Measurements from ENCODE around the gene TXLNB. TPM values are rescaled to one million over a fixed set of nuclear protein-coding genes. Genes with fewer than 3 reads are reported as not detected.

Gene TXLNB
- 0.02 TPM in 1 of 2 replicates, not detected in the other for polyA plus RNA-seq (2014; cell fraction: cytosol; rRNA removed)
- 0.05 TPM in 1 of 2 replicates, not detected in the other for polyA plus RNA-seq (2014; cell fraction: nucleus; rRNA removed)

GRCh38 chr6:139291813-139292619 lies at the start of gene TXLNB:
Gene TXLNB, minus strand, starts transcription at chr6:139291998. Its CDS starts 3,099 bp downstream, at chr6:139288899.
- peak; percentile 13 for DNase-seq (ENCODE audit: low spot score)

- no peak for DNase-seq (ENCODE audit: low spot score)
Measured at GRCh38 chr6:139341060-139341459, 49.3 kb upstream of the TXLNB start.

GRCh38 chr6:139338795-139339194 lies 47.0 kb upstream of the TXLNB start:
- DNase-seq (ENCODE audit: low spot score) = no peak

- DNase-seq (ENCODE audit: low spot score) = no peak
Measured at GRCh38 chr6:139337830-139338229, 46.0 kb upstream of the TXLNB start.

GRCh38 chr6:139337001-139337400 lies 45.2 kb upstream of the TXLNB start:
- no peak for DNase-seq (ENCODE audit: low spot score)

GRCh38 chr6:139336488-139336887 lies 44.7 kb upstream of the TXLNB start:
- no peak for DNase-seq (ENCODE audit: low spot score)

- no peak for DNase-seq (ENCODE audit: low spot score)
Measured at GRCh38 chr6:139335447-139336210, 43.8 kb upstream of the TXLNB start.

GRCh38 chr6:139334806-139335446 lies 43.1 kb upstream of the TXLNB start:
- no peak for DNase-seq (ENCODE audit: low spot score)

GRCh38 chr6:139330826-139331500 lies 39.2 kb upstream of the TXLNB start:
- no peak for DNase-seq (ENCODE audit: low spot score)

- DNase-seq (ENCODE audit: low spot score) = peak; percentile 49
Measured at GRCh38 chr6:139330306-139330705, 38.5 kb upstream of the TXLNB start.

GRCh38 chr6:139329224-139329623 lies 37.4 kb upstream of the TXLNB start:
- no peak for DNase-seq (ENCODE audit: low spot score)

GRCh38 chr6:139327038-139327437 lies 35.2 kb upstream of the TXLNB start:
- no peak for DNase-seq (ENCODE audit: low spot score)

- DNase-seq (ENCODE audit: low spot score) = no peak
Measured at GRCh38 chr6:139325686-139326085, 33.9 kb upstream of the TXLNB start.

GRCh38 chr6:139325125-139325524 lies 33.3 kb upstream of the TXLNB start:
- DNase-seq (ENCODE audit: low spot score) = no peak

- no peak for DNase-seq (ENCODE audit: low spot score)
Measured at GRCh38 chr6:139324301-139324555, 32.4 kb upstream of the TXLNB start.

- peak; percentile 50 for DNase-seq (ENCODE audit: low spot score)
Measured at GRCh38 chr6:139323511-139324300, 31.9 kb upstream of the TXLNB start.

- DNase-seq (ENCODE audit: low spot score) = no peak
Measured at GRCh38 chr6:139320081-139320480, 28.3 kb upstream of the TXLNB start.

GRCh38 chr6:139316622-139317317 lies 25.0 kb upstream of the TXLNB start:
- DNase-seq (ENCODE audit: low spot score) = no peak

- no peak for DNase-seq (ENCODE audit: low spot score)
Measured at GRCh38 chr6:139313784-139314545, 22.2 kb upstream of the TXLNB start.

- no peak for DNase-seq (ENCODE audit: low spot score)
Measured at GRCh38 chr6:139313229-139313628, 21.4 kb upstream of the TXLNB start.

Data from SK-N-DZ (cell line).